WTC11 (cell line): ENCODE results near the gene UNC5A. TPM values are rescaled to one million over a fixed set of nuclear protein-coding genes. Genes with fewer than 3 reads are reported as not detected.

Experiments used
- ATAC-seq: fragments of 200-7000 bp; cut with Tn5 transposase; 2 replicates; pipeline ENCODE4 v1.10.0; 2021; ENCODE audit warnings: mild to moderate bottlenecking, moderate library complexity
- CTCF ChIA-PET: fragments of 300-600 bp; sonication (Branson Sonifier 250); formaldehyde crosslinking; loops from one replicate; lab custom pipeline; 2021; ENCODE audit warnings: antibody characterized with exemption; lab: Charles Lee
- POLR2A ChIA-PET: fragments of 350-600 bp; sonication (Branson Sonifier 250); formaldehyde crosslinking; loops from one replicate; lab custom pipeline; 2021; ENCODE audit warnings: antibody characterized with exemption; lab: Charles Lee
- DNase-seq: peaks from one replicate; pipeline ENCODE4 v3.0.0; 2021; ENCODE audit warnings: low spot score
- H3K27ac Mint-ChIP-seq: 2 replicates; pipeline ENCODE4 v1.8.0; 2021; ENCODE audit warnings: mixed read lengths
- H3K27me3 Mint-ChIP-seq: 2 replicates; pipeline ENCODE4 v1.8.0; 2021; ENCODE audit warnings: low read depth, mild to moderate bottlenecking, moderate library complexity, mixed read lengths
- H3K36me3 Mint-ChIP-seq: 2 replicates; pipeline ENCODE4 v1.8.0; 2021; ENCODE audit warnings: mixed read lengths
- H3K4me1 Mint-ChIP-seq: 2 replicates; pipeline ENCODE4 v1.8.0; 2022; ENCODE audit warnings: mixed read lengths
- H3K4me3 Mint-ChIP-seq: 2 replicates; pipeline ENCODE4 v1.8.0; 2021; ENCODE audit warnings: mild to moderate bottlenecking, moderate library complexity, mixed read lengths
- H3K9me3 Mint-ChIP-seq: 2 replicates; pipeline ENCODE4 v1.8.0; 2021; ENCODE audit warnings: mixed read lengths
- GABPB1 ChIP-seq: sonication (generic); formaldehyde crosslinking; IDR thresholded peaks from 2 replicates; pipeline ENCODE4 v1.8.1; 2023; ENCODE audit warnings: mild to moderate bottlenecking, missing genetic modification reagents
- KAT7 ChIP-seq: sonication (generic); formaldehyde crosslinking; IDR thresholded peaks from 2 replicates; pipeline ENCODE4 v1.8.1; 2023; ENCODE audit warnings: missing genetic modification reagents, mild to moderate bottlenecking, borderline replicate concordance
- NFYB ChIP-seq: sonication (generic); formaldehyde crosslinking; conservative IDR thresholded peaks from 2 replicates; pipeline ENCODE4 v1.8.0; 2022; ENCODE audit warnings: low read depth, missing genetic modification reagents
- TP53 ChIP-seq: sonication (generic); formaldehyde crosslinking; IDR thresholded peaks from 2 replicates; pipeline ENCODE4 v1.8.1; 2023; ENCODE audit warnings: mild to moderate bottlenecking, missing genetic modification reagents
- ZNF416 ChIP-seq: fragments of 250-450 bp; sonication (Bioruptor Pico); IDR thresholded peaks from 2 replicates; pipeline ENCODE4 v1.9.0; 2021; ENCODE audit warnings: mild to moderate bottlenecking, inconsistent platforms
- total RNA-seq: library from RNA; stranded (reverse); gene quantifications from 3 replicates; pipeline ENCODE4 v1.2.3, GENCODE V29; 2021
- TF ChIP-seq, protein P1 (sequence below): sonication (generic); formaldehyde crosslinking; IDR thresholded peaks from 2 replicates; pipeline ENCODE4 v1.8.1; 2022; ENCODE audit warnings: mild to moderate bottlenecking, missing genetic modification reagents, moderate library complexity, borderline replicate concordance
- TF ChIP-seq, protein P2 (sequence below): sonication (generic); formaldehyde crosslinking; conservative IDR thresholded peaks from 2 replicates; pipeline ENCODE4 v1.8.1; 2022; ENCODE audit warnings: mild to moderate bottlenecking, missing genetic modification reagents
- TF ChIP-seq, protein P3 (sequence below): sonication (generic); formaldehyde crosslinking; IDR thresholded peaks from 2 replicates; pipeline ENCODE4 v1.8.1; 2022; ENCODE audit warnings: mild to moderate bottlenecking, moderate library complexity, missing genetic modification reagents
- TF ChIP-seq, protein P4 (sequence below): fragments of 250-450 bp; sonication (Bioruptor Pico); IDR thresholded peaks from 2 replicates; pipeline ENCODE4 v1.8.0; 2021; ENCODE audit warnings: mild to moderate bottlenecking
- TF ChIP-seq, protein P5 (sequence below): sonication (generic); formaldehyde crosslinking; IDR thresholded peaks from 2 replicates; pipeline ENCODE4 v1.8.0; 2022; ENCODE audit warnings: mild to moderate bottlenecking, missing genetic modification reagents
- TF ChIP-seq, protein P6 (sequence below): sonication (generic); formaldehyde crosslinking; IDR thresholded peaks from 2 replicates; pipeline ENCODE4 v1.8.1; 2023; ENCODE audit warnings: mild to moderate bottlenecking, missing genetic modification reagents, borderline replicate concordance

UNC5A gene
- total RNA-seq, 1 experiment from 2014 or later = 10.2 TPM

DNA sequence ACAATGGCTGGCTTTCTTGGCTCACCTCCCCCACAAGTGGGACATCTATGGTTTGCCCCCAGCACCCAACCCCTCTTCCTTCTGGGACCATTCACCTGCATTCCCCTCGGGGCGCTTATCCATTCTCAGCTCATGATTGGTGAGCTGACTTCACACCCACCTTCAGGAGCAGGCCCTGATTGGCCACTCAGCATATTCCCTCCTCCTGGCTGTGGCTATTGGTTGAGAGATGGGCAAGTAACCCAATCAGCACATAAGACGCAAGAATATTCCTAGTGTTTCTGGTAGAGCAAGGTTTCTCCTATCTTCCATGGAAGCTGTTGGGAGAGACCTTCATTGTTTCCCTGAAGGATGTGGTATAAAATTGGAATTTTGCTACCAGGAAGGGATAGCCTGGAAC, 22.7 kb upstream of the UNC5A start:
- TF ChIP-seq NFYB (CRISPR knock-in tag) = peak; percentile 69
- TF ChIP-seq, protein P1, sequence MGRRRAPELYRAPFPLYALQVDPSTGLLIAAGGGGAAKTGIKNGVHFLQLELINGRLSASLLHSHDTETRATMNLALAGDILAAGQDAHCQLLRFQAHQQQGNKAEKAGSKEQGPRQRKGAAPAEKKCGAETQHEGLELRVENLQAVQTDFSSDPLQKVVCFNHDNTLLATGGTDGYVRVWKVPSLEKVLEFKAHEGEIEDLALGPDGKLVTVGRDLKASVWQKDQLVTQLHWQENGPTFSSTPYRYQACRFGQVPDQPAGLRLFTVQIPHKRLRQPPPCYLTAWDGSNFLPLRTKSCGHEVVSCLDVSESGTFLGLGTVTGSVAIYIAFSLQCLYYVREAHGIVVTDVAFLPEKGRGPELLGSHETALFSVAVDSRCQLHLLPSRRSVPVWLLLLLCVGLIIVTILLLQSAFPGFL = no peak
- H3K4me3 Mint-ChIP-seq = no peak overlapping the region
- no peak overlapping the region for H3K27ac Mint-ChIP-seq
- H3K36me3 Mint-ChIP-seq = no peaks in the 10 kb centered on the region
- ChIA-PET POLR2A (no interaction called here), CTCF (interaction anchor here (1.2 to 3.6 kb wide), 3 partner anchors 23 to 127 kb away, joined by 3 to 22 read pairs (median 7); partner anchors contain the start of gene UNC5A)
- no peaks in the 10 kb centered on the region; the same call in 1 of the 2 replicates for H3K9me3 Mint-ChIP-seq
- no peak for DNase-seq
- peak; percentile 38 for ATAC-seq
- peaks cover 5% of the 10 kb centered on the region; the same call in 1 of the 2 replicates for H3K27me3 Mint-ChIP-seq
- H3K4me1 Mint-ChIP-seq = peaks cover 30% of the 10 kb centered on the region

DNA sequence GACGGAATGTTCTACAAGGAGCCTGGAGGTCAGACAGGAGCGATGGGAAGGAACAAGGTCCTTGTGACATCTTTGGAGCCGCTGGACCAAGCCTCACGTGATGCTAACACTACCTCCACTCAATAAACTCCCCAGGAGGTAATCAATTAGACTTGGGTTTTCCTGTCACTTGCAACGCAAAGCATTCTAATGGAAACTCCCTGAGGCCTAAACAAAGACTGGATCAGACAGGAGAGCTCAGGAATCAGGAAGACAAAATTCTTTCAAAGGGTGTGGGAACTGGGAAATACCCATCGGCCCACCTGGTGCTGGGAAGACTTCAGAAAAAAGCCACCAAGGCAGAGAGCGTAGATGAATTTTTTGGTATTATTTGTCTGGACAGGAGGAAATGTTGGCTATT, 22.3 kb upstream of the UNC5A start:
- Mint-ChIP-seq H3K27ac (no peak overlapping the region), H3K9me3 (no peaks in the 10 kb centered on the region; the same call in 1 of the 2 replicates), H3K4me3 (no peak overlapping the region), H3K27me3 (peaks cover 5% of the 10 kb centered on the region; the same call in 1 of the 2 replicates), H3K4me1 (peaks cover 34% of the 10 kb centered on the region), H3K36me3 (no peaks in the 10 kb centered on the region)
- POLR2A ChIA-PET = no interaction called here
- TF ChIP-seq KAT7 (CRISPR knock-in tag) (no peak), GABPB1 (CRISPR knock-in tag) (no peak)
- TF ChIP-seq, protein P2, sequence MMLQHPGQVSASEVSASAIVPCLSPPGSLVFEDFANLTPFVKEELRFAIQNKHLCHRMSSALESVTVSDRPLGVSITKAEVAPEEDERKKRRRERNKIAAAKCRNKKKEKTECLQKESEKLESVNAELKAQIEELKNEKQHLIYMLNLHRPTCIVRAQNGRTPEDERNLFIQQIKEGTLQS (CRISPR knock-in tag) = no peak
- CTCF ChIA-PET = interaction anchor here (1.7 to 3.6 kb wide), 3 partner anchors 43 to 127 kb away, joined by 7 to 22 read pairs (median 10); no protein-coding TSS in a partner anchor
- no peak for ATAC-seq
- no peak for DNase-seq

DNA sequence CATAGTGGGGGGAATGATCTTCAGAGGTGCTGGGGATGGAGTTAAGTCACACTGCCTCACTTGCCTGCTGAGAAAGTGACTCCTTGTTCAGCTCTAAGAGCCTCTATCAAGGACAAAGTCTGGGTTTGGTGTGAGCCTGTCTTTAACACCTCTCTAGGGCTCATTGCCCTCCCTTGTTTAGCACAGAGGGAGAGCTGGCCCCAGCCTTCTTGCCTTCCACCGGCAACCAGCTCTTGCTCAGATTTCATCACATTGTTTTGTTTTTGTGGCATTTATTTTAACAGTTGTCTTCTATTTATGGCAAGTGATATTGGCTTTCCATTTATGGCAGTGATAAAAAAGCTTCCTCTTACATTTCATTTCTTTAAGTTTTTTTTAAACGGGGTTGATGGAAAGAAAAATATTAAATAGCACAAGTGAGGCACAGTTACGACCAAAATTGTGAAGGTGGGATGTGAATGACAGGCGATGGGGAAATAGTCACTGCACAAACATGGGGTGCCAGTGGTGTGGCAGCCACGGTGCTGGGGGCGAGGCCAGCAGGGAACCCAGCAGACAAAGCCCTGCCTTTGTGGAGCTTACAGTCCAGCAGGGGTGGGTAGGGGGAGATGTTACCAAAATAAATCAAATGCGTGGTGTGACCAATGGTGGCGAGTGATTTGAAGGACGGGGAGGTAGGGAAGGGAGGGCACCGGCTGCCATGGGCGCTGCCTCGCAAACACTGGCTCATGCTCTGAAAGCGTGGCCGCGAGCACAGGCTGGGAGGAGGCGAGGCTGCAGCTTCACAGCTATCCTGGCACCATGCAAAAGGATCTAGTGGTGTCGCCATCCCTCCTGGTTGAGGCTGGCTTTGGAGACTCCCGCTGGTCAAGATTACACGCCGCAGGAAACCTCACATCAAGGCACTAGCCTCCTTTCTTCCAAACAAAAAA, 21.2 kb upstream of the UNC5A start:
- peaks cover 39% of the 10 kb centered on the region for H3K4me1 Mint-ChIP-seq

More for the DNA sequence above, 21.2 kb upstream of the UNC5A start:
- DNase-seq = no peak
- Mint-ChIP-seq H3K4me3 (no peak overlapping the region), H3K36me3 (no peaks in the 10 kb centered on the region), H3K27ac (no peak overlapping the region), H3K9me3 (no peaks in the 10 kb centered on the region; the same call in 1 of the 2 replicates), H3K27me3 (peaks cover 5% of the 10 kb centered on the region; the same call in 1 of the 2 replicates)
- TF ChIP-seq, protein P3, sequence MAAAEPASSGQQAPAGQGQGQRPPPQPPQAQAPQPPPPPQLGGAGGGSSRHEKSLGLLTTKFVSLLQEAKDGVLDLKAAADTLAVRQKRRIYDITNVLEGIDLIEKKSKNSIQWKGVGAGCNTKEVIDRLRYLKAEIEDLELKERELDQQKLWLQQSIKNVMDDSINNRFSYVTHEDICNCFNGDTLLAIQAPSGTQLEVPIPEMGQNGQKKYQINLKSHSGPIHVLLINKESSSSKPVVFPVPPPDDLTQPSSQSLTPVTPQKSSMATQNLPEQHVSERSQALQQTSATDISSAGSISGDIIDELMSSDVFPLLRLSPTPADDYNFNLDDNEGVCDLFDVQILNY (CRISPR knock-in tag) = no peak
- TF ChIP-seq, protein P4, sequence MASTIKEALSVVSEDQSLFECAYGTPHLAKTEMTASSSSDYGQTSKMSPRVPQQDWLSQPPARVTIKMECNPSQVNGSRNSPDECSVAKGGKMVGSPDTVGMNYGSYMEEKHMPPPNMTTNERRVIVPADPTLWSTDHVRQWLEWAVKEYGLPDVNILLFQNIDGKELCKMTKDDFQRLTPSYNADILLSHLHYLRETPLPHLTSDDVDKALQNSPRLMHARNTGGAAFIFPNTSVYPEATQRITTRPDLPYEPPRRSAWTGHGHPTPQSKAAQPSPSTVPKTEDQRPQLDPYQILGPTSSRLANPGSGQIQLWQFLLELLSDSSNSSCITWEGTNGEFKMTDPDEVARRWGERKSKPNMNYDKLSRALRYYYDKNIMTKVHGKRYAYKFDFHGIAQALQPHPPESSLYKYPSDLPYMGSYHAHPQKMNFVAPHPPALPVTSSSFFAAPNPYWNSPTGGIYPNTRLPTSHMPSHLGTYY (CRISPR knock-in tag) = no peak
- TF ChIP-seq, protein P5, sequence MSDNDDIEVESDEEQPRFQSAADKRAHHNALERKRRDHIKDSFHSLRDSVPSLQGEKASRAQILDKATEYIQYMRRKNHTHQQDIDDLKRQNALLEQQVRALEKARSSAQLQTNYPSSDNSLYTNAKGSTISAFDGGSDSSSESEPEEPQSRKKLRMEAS (CRISPR knock-in tag) = 0 out of 2 replicates have a peak, but pooled peaks have one; percentile 31
- TF ChIP-seq, protein P6, sequence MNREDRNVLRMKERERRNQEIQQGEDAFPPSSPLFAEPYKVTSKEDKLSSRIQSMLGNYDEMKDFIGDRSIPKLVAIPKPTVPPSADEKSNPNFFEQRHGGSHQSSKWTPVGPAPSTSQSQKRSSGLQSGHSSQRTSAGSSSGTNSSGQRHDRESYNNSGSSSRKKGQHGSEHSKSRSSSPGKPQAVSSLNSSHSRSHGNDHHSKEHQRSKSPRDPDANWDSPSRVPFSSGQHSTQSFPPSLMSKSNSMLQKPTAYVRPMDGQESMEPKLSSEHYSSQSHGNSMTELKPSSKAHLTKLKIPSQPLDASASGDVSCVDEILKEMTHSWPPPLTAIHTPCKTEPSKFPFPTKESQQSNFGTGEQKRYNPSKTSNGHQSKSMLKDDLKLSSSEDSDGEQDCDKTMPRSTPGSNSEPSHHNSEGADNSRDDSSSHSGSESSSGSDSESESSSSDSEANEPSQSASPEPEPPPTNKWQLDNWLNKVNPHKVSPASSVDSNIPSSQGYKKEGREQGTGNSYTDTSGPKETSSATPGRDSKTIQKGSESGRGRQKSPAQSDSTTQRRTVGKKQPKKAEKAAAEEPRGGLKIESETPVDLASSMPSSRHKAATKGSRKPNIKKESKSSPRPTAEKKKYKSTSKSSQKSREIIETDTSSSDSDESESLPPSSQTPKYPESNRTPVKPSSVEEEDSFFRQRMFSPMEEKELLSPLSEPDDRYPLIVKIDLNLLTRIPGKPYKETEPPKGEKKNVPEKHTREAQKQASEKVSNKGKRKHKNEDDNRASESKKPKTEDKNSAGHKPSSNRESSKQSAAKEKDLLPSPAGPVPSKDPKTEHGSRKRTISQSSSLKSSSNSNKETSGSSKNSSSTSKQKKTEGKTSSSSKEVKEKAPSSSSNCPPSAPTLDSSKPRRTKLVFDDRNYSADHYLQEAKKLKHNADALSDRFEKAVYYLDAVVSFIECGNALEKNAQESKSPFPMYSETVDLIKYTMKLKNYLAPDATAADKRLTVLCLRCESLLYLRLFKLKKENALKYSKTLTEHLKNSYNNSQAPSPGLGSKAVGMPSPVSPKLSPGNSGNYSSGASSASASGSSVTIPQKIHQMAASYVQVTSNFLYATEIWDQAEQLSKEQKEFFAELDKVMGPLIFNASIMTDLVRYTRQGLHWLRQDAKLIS = no peak
- TF ChIP-seq TP53 (CRISPR knock-in tag) (no peak), ZNF416 (CRISPR knock-in tag) (no peak)
- ChIA-PET CTCF (interaction anchor here (0.7 to 3.6 kb wide), 5 partner anchors 14 to 128 kb away, joined by 3 to 22 read pairs (median 7); no protein-coding TSS in a partner anchor), POLR2A (no interaction called here)
- ATAC-seq = no peak
